ENCODE measurements around the gene PCDHGC3. TPM values are rescaled to one million over a fixed set of nuclear protein-coding genes. Genes with fewer than 3 reads are reported as not detected.
A peak's percentile ranks its signal among the peaks of the same experiment; 100 is the strongest.
"Not testable (repeated sequence)": the region's sequence is repeated elsewhere in the genome, so short reads cannot be mapped to it uniquely, and the experiment has no call there.

PCDHGC3 gene
- total RNA-seq, result 10 to 100 TPM; 14.5 to 29.4 TPM
- polyA plus RNA-seq (ENCODE audit: insufficient read depth, low read depth, low replicate concordance), result 61.1 TPM
- long read RNA-seq, donor 1, full-length matches to known transcripts, result 25 of 25 reads
- long read RNA-seq, donor 1, partial matches to known transcripts, result 0 of 25 reads
- long read RNA-seq, donor 1, other reads (novel, unspliced or antisense), result 0 of 25 reads
- long read RNA-seq, donor 2, full-length matches to known transcripts, result 24 of 24 reads
- long read RNA-seq, donor 2, partial matches to known transcripts, result 0 of 24 reads
- long read RNA-seq, donor 2, other reads (novel, unspliced or antisense), result 0 of 24 reads

DNA sequence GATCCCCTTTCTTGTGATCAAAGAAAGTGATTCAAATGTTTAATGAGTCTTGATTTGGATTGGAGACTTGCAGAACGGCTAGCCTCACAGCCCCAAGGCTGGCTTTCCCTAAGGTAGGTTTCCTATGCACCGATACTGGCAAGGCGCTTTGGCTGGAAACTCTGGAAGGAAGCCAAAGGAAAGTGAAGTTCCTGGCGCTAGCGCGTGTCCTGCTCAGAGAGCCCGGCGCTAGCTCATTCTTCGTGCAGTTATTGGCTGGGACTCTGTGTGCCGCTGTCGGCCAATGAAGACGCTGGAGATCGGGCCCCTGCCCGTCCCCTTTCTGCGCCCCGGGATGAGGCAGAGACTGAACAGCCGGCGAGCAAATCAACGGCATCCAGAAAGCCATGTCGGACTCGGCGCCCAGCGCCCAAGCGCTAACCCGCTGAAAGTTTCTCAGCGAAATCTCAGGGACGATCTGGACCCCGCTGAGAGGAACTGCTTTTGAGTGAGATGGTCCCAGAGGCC, at the start of gene PCDHGC3:
PCDHGC3 (plus strand) TSS at position 342 of the 507 bp plus-strand sequence; CDS start at position 493, 151 bp downstream.
- Histone ChIP-seq H3K4me1 (peaks cover 14% of the 10 kb centered on the region), H3K9me3 (no peaks in the 10 kb centered on the region), H3K4me3 (peak within 1 kb of the TSS; percentile 50 to 65), H3K27me3 (no peaks in the 10 kb centered on the region), H3K27ac (peak within 1 kb of the TSS; percentile 77 to 84), H3K36me3 (ENCODE audit: low read depth, missing control alignments) (no peaks in the 10 kb centered on the region)
- intact Hi-C loops (cut with DNase I; ENCODE audit: low total_unique reads), result loop anchor here (5.0 kb wide), 1 partner anchor 37 kb away; no protein-coding TSS in a partner anchor
- TF ChIP-seq POLR2A (IDR thresholded peaks at IDR 0.05), result no peak
- TF ChIP-seq, protein P1, sequence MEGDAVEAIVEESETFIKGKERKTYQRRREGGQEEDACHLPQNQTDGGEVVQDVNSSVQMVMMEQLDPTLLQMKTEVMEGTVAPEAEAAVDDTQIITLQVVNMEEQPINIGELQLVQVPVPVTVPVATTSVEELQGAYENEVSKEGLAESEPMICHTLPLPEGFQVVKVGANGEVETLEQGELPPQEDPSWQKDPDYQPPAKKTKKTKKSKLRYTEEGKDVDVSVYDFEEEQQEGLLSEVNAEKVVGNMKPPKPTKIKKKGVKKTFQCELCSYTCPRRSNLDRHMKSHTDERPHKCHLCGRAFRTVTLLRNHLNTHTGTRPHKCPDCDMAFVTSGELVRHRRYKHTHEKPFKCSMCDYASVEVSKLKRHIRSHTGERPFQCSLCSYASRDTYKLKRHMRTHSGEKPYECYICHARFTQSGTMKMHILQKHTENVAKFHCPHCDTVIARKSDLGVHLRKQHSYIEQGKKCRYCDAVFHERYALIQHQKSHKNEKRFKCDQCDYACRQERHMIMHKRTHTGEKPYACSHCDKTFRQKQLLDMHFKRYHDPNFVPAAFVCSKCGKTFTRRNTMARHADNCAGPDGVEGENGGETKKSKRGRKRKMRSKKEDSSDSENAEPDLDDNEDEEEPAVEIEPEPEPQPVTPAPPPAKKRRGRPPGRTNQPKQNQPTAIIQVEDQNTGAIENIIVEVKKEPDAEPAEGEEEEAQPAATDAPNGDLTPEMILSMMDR (IDR thresholded peaks at IDR 0.05), result peak; percentile 6 to 35 (median 25)
- WGBS, 2 donors, result 0% methylated on average over 12 to 28 of the region's 28 CpGs
- peak; percentile 95 for DNase-seq

DNA sequence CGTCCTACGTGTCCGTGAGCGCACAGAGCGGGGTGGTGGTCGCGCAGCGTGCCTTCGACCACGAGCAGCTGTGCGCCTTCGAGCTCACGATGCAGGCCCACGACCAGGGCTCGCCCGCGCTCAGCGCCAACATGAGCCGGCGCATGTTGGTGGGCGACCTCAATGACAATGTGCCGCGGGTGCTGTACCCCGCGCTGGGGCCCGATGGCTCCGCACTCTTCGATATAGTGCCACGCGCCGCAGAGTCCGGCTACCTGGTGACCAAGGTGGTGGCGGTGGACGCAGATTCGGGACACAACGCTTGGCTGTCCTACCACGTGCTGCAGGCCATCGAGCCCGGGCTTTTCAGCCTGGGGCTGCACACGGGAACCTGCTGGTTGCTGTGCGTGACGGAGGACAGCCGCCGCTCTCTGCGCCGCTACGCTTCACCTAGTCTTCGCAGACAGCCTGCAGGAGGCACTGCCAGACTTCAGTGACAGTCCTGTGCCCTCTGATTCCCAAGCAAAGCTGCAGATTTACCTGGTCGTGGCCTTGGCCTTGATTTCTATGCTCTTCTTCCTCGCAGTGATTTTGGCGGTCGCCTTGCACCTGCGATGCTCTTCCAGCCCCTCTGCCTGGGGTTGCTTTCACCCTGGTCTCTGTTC, 47.9 kb upstream of the PCDHGC3 start:
- Histone ChIP-seq H3K4me1 (no peaks in the 10 kb centered on the region), H3K27me3 (no peaks in the 10 kb centered on the region), H3K9me3 (no peaks in the 10 kb centered on the region), H3K27ac (no peak overlapping the region), H3K36me3 (ENCODE audit: low read depth, missing control alignments) (no peaks in the 10 kb centered on the region), H3K4me3 (no peak overlapping the region)
- TF ChIP-seq, protein P1 (IDR thresholded peaks at IDR 0.05), result no peak
- TF ChIP-seq POLR2A (IDR thresholded peaks at IDR 0.05), result no peak
- DNase-seq, result no peak
- 25 to 40% methylated on average over 8 to 42 of the region's 53 CpGs for WGBS, 2 donors
- intact Hi-C loops (cut with DNase I; ENCODE audit: low total_unique reads), result loop anchor here (10.0 kb wide), 1 partner anchor 97 kb away; no protein-coding TSS in a partner anchor

DNA sequence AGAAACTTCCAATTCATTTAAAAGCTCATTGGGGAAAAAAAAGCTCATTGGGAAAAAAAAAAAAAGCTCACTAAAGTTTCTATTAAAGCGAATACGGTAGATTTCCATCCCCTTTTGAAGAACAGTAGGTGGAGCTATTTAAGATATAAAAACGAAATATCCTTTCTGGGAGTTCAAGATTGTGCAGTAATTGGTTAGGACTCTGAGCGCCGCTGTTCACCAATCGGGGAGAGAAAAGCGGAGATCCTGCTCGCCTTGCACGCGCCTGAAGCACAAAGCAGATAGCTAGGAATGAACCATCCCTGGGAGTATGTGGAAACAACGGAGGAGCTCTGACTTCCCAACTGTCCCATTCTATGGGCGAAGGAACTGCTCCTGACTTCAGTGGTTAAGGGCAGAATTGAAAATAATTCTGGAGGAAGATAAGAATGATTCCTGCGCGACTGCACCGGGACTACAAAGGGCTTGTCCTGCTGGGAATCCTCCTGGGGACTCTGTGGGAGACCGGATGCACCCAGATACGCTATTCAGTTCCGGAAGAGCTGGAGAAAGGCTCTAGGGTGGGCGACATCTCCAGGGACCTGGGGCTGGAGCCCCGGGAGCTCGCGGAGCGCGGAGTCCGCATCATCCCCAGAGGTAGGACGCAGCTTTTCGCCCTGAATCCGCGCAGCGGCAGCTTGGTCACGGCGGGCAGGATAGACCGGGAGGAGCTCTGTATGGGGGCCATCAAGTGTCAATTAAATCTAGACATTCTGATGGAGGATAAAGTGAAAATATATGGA, 45.2 kb upstream of the PCDHGC3 start, which contains the start of gene PCDHGA12:
PCDHGA12 (plus strand) TSS at position 176 of the 782 bp plus-strand sequence; CDS start at position 429, 253 bp downstream.
- no peak within 1 kb of the TSS for H3K27ac ChIP-seq
- H3K36me3 ChIP-seq (ENCODE audit: low read depth, missing control alignments), result no peaks in the 10 kb centered on the region
- DNase-seq, result no peak
- H3K4me3 ChIP-seq, result peak within 1 kb of the TSS; percentile 26 to 38
- intact Hi-C loops (cut with DNase I; ENCODE audit: low total_unique reads), result no loop called here
- no peaks in the 10 kb centered on the region for H3K4me1 ChIP-seq
- no peak for TF ChIP-seq POLR2A (IDR thresholded peaks at IDR 0.05)
- TF ChIP-seq, protein P1 (IDR thresholded peaks at IDR 0.05), result peak in 2 of 3 experiments; percentile 25 to 38
- H3K27me3 ChIP-seq, result no peaks in the 10 kb centered on the region
- no peaks in the 10 kb centered on the region for H3K9me3 ChIP-seq
- 15 to 16% methylated on average over 32 to 33 of the region's 33 CpGs for WGBS, 2 donors

DNA sequence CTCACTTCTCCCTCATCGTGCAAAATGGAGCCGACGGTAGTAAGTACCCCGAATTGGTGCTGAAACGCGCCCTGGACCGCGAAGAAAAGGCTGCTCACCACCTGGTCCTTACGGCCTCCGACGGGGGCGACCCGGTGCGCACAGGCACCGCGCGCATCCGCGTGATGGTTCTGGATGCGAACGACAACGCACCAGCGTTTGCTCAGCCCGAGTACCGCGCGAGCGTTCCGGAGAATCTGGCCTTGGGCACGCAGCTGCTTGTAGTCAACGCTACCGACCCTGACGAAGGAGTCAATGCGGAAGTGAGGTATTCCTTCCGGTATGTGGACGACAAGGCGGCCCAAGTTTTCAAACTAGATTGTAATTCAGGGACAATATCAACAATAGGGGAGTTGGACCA, 44.5 kb upstream of the PCDHGC3 start:
- H3K9me3 ChIP-seq, result no peaks in the 10 kb centered on the region
- H3K36me3 ChIP-seq (ENCODE audit: low read depth, missing control alignments), result no peaks in the 10 kb centered on the region
- no peak for DNase-seq
- H3K4me3 ChIP-seq, result peak overlapping the region; percentile 26 to 38
- no peak overlapping the region for H3K27ac ChIP-seq
- no peaks in the 10 kb centered on the region for H3K27me3 ChIP-seq
- no peaks in the 10 kb centered on the region for H3K4me1 ChIP-seq
- TF ChIP-seq POLR2A (IDR thresholded peaks at IDR 0.05), result no peak
- TF ChIP-seq, protein P1 (IDR thresholded peaks at IDR 0.05), result no peak
- 7 to 14% methylated on average over 3 to 37 of the region's 37 CpGs for WGBS, 2 donors
- intact Hi-C loops (cut with DNase I; ENCODE audit: low total_unique reads), result no loop called here

DNA sequence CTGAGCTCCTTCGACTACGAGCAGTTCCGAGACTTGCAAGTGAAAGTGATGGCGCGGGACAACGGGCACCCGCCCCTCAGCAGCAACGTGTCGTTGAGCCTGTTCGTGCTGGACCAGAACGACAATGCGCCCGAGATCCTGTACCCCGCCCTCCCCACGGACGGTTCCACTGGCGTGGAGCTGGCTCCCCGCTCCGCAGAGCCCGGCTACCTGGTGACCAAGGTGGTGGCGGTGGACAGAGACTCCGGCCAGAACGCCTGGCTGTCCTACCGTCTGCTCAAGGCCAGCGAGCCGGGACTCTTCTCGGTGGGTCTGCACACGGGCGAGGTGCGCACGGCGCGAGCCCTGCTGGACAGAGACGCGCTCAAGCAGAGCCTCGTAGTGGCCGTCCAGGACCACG, 43.5 kb upstream of the PCDHGC3 start:
- intact Hi-C loops (cut with DNase I; ENCODE audit: low total_unique reads); H3K9me3 ChIP-seq; H3K27ac ChIP-seq; H3K4me1 ChIP-seq; H3K4me3 ChIP-seq; H3K36me3 ChIP-seq (ENCODE audit: low read depth, missing control alignments); H3K27me3 ChIP-seq; DNase-seq: not testable (repeated sequence)
- 24 to 26% methylated on average over 5 to 38 of the region's 38 CpGs for WGBS, 2 donors

DNA sequence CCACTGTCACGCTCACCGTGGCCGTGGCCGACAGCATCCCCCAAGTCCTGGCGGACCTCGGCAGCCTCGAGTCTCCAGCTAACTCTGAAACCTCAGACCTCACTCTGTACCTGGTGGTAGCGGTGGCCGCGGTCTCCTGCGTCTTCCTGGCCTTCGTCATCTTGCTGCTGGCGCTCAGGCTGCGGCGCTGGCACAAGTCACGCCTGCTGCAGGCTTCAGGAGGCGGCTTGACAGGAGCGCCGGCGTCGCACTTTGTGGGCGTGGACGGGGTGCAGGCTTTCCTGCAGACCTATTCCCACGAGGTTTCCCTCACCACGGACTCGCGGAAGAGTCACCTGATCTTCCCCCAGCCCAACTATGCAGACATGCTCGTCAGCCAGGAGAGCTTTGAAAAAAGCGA, 43.0 kb upstream of the PCDHGC3 start:
- 16 to 29% methylated on average over 19 to 29 of the region's 29 CpGs for WGBS, 2 donors
- H3K27ac ChIP-seq; H3K9me3 ChIP-seq; H3K4me1 ChIP-seq; DNase-seq; H3K27me3 ChIP-seq; H3K4me3 ChIP-seq; H3K36me3 ChIP-seq (ENCODE audit: low read depth, missing control alignments); intact Hi-C loops (cut with DNase I; ENCODE audit: low total_unique reads): not testable (repeated sequence)

Measured in testis (tissue), 5 donors.